Left kidney (tissue), 2 donors: ENCODE measurements around the gene CCR1. TPM values are rescaled to one million over a fixed set of nuclear protein-coding genes. Genes with fewer than 3 reads are reported as not detected.
"Not testable (repeated sequence)": the region's sequence is repeated elsewhere in the genome, so short reads cannot be mapped to it uniquely, and the experiment has no call there.

Experiments used
- DNase-seq: peaks from one replicate; pipeline ENCODE4 v3.0.0-alpha.2; 2013
- polyA plus RNA-seq: library from polyadenylated mRNA; unstranded; fragments of 120-200 nt; gene quantifications from one replicate; pipeline ENCODE4 v1.2.1, GENCODE V29; 2013; ENCODE audit not compliant: insufficient read length

CCR1 gene
- polyA plus RNA-seq, 1 donor, result 2.0 TPM

DNA sequence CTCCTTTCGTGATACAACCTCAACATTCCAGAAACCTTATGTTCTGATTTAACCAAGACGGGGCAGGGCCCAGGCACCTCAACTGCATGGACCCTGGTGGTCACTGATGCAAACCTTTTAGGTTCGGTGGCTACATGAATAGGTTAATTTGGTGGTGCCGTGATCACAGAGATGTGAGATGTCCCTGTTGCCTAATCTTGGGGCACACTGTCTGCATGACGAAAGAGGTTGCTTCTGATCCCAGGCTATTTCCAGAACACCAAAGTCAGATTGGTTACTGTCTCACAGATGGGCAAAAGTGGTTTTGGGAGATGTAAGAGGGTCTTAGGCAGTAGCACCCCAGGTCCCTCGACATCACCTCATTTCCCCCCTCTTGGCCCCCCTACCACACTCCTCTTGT is 4.0 kb upstream of the CCR1 start:
- no peak for DNase-seq

- no peak for DNase-seq
Measured at GRCh38 chr3:46209746-46210470, 1.8 kb upstream of the CCR1 start.

GRCh38 chr3:46209053-46209452 is 940 bp upstream of the CCR1 start:
- DNase-seq, result no peak

DNA sequence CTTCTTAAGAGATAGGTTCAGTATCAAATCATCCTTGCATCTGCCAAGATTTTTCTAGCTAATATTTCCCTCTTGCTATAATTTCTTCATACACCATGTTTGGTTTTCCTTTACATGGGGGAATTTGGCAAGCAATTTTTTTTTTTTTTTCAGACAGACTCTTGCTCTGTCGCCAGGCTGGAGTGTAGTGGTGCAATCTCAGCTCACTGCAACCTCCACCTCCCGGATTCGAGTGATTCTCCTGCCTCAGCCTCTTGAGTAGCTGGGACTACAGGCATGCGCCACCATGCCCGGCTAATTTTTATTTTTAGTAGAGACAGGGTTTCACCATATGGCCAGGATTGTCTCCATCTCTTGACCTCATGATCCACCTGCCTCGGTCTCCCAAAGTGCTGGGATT is 599 bp downstream of the CCR1 start:
- not testable (repeated sequence) for DNase-seq

GRCh38 chr3:46206282-46207015 is 1.7 kb downstream of the CCR1 start:
- no peak for DNase-seq

DNA sequence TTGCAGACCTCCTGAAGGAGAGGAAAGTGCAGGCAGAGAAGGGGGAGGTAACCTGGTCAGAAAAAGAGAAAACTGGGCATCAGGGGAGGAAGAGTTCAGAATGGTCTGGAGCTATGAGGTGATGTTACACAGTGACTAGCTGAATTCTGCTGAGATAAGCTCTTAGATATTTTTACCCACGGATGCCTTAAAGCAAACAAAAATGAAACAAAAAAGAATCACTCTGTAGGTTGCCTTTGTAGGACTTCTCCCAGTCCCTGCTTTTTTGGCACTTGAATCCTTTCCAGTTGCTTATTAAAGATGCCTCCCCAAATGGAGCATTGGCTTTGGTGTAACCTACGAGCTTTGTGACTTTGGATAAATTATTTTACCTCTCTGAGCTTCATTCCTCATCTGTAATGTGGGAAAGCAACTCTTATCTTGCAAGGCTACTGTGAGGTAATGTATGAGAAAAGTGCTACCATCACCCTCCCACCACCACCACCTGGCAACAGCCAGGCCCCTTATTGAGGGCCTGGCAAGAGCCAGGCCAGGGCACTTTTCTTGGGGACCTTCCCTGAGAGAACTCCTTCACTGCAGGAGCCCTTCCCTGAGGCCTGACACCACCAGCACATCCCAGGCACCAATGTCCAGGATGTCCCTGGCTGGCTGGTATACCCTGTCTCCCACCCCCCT is 2.7 kb downstream of the CCR1 start:
- DNase-seq, result no peak

GRCh38 chr3:46203681-46204080 is 4.4 kb downstream of the CCR1 start:
- DNase-seq, result no peak

GRCh38 chr3:46202535-46202934 is 5.6 kb downstream of the CCR1 start:
- DNase-seq, result no peak

- DNase-seq, result no peak
Measured at GRCh38 chr3:46200790-46201189, 7.3 kb downstream of the CCR1 start.

DNA sequence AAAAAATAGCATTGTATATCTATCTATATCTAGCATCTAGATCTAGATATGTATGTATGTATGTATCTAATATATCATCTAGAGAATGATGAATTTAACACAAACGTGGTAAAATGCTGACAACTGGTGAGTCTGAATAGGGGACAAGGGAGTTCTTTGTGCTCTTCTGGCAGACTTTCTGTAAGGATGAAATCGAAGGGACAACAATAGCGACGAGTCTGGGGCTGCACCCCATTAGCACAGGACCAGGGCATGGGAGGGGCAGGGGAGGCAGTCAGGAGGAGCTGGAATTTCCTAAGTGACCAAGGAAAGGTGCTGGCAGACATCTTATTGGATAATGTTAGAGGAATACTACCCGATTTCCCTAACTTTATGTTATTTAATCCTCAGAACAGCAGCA is 7.9 kb downstream of the CCR1 start:
- DNase-seq, result no peak

- DNase-seq, result no peak
Measured at GRCh38 chr3:46196261-46196957, 11.7 kb downstream of the CCR1 start.

DNA sequence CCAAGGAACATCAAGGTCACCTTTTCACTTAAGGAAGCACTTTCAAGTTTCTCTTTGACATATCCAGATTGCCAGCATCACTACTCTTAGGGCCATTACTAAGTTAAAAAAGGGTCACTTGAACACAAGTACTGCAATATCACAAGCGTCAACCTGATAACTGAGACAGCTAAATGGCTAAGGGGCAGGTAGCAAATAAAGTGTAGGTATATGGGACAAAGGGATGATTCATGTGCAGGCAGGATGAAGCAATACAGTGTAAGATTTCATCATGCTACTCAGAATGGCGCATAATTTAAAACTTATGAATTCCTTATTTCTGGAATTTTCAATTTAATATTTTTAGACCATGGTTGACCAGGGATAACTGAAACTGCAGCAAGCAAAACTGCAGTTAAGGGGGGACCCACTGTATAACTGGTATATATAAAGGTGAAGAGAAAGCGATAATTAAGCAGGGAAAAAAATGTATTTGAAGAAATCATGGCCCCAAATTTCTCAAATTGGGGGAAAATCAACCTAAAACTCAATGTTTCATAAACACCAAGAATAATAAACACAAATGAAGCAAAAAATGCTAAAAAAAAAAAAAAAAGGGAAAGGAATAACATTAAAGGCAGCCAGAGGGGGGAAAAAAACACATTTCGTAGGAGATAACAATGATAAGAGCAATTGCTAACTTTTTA is 13.1 kb downstream of the CCR1 start:
- no peak for DNase-seq

DNA sequence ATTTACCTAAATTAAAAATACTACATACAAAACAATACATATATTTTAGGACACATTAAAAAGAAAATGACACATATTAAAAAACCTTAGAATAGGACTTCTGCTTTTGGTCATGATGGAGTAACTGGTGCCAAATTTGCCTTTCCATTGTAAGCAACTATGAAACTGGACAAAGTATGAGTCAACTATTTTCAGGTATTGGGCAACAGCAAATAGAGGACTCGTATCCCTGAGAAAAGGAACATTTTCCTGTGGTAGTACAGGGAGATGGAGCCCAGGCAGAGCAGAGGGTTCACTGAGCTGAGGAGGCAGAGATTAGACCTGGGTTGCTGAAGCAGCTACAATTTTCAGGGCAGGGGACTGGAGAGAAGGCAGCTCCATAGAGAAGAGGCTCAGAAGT is 14.7 kb downstream of the CCR1 start:
- no peak for DNase-seq

DNA sequence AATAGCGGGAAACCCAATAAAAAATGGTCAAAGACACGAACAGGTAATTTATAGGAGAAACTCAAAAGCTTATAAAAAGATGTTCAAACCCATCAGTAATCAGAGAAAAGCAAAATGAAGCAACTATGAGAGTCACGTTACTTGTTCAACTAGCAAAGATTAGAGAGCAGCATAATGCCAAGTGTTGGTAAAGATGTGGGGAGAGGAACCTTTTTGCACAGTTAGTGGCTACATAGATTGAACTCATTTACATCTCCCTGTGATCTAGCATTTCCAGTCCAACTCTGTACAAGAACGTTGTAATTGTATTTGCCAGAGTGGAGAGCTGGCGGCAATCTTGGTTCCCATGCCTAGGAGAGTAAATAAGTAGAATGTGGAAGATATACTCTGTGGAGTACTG is 15.2 kb downstream of the CCR1 start:
- DNase-seq, result no peak

- no peak for DNase-seq
Measured at GRCh38 chr3:46191730-46192129, 16.4 kb downstream of the CCR1 start.

GRCh38 chr3:46188708-46189107 is 19.4 kb downstream of the CCR1 start:
- DNase-seq, result no peak

DNA sequence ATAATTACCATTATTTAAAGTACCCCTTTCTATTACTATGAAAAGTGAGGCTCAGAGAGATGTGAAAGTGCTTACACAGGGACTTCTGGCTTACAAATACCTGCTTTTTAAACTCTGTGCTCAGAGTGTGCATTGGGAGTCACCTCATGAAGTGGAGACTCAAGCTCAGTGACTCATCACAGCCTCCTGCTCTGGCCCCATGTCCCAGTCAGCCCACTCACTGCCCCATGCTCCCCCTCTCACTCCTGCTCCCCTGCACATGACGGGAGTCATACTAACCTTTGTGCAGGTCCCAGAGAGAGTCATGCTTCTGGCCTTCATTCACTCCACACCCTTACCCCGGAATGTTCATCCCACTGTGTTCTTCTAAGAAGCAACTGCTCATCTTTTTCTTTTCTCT is 20.2 kb downstream of the CCR1 start:
- DNase-seq, result no peak

DNA sequence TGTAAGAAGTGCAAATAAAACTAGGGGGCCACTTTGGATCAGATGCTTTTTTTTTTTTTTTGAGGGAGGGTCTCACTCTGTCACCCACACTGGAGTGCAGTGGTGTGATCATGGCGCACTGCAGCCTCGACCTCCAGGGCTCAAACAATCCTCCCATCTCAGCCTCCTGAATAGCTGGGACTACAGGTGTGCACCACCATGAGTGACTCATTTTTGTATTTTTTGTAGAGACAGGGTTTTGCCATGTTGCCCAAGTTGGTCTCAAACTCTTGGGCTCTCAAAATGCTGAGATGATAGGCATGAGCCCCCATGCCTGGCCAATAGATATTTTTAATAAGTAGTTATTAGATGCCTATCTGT is 20.8 kb downstream of the CCR1 start:
- DNase-seq, result no peak

- no peak for DNase-seq
Measured at GRCh38 chr3:46186471-46187340, 21.4 kb downstream of the CCR1 start.

GRCh38 chr3:46184469-46184868 is 23.6 kb downstream of the CCR1 start:
- DNase-seq, result no peak

DNA sequence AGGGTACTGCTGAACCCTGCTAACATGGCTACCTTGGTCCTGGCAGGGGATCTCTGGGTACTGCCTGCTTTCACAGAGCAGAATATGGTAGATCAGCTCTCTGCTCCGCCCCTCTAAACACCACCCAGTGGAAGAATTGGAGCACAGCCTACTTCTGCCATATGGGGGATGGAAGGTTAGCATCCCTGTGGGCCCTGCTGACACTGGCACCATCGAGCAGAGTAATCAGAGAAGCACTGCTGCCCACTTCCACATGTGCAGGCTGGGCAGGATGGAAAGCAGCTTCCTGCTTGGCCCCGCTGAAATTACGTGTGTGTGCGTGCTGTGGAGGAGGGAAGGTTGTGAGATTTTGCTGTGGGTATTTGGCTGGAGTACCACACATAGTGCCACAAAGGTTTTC is 24.8 kb downstream of the CCR1 start:
- DNase-seq, result no peak
